ENCODE measurements around the gene RBBP8NL. TPM values are rescaled to one million over a fixed set of nuclear protein-coding genes. Genes with fewer than 3 reads are reported as not detected.

The RBBP8NL gene
- total and polyA plus RNA-seq, 2 of the 8 experiments (the other 6 are each of a cell fraction or from before 2014, with no cell fraction given) = 0.43 to 0.48 TPM

DNA sequence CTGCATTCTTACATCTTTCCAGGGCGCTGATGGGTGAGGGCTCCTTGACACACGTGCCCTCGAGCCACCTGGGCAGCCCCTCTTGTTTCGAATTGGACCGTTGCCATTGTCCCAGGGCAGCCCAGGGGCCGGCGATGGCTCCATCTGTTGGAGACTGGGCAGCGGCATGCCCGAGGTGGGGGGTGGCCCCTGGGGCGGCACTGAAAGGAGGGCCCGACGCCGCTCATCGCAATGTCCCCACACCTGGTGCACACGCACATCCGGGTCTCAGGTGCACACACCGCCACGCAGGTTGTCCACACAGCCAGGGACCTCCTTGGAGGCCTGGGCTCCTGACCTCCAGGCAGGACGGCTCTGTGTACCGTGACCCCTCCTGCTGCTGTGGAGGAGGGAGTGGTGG is 30.5 kb upstream of the RBBP8NL start:
- Histone ChIP-seq H2BK5ac (ENCODE audit: low read depth, low read length) (0 out of 2 replicates have a peak overlapping the region, but pooled peaks have one; percentile 16), H3K27me3 (replicated peaks in 1 of 4; ENCODE audit: control insufficient read depth in 3 of 4, extremely low read depth in 1 of 4, insufficient read depth in 3 of 4, low read length in 3 of 4) (no peaks in the 10 kb centered on the region), H3K4me1 (replicated peaks in 1 of 4; ENCODE audit: control insufficient read depth in 3 of 4, insufficient read depth in 4 of 4, low read length in 3 of 4) (peaks cover 0 to 8% (median 2%) of the 10 kb centered on the region in 4 experiments; a peak in 1 of 7 replicates), H2BK12ac (ENCODE audit: low read depth, low read length) (peak overlapping the region; percentile 87; the same call in 1 of the 2 replicates), H4K5ac (ENCODE audit: insufficient read length, low read depth, low read length) (no peak overlapping the region), H3K9ac (replicated peaks in 1 of 4; ENCODE audit: extremely low read depth in 1 of 4, low read depth in 3 of 4, low read length in 3 of 4) (no peak overlapping the region), H3K79me1 (ENCODE audit: low read depth, low read length) (no peaks in the 10 kb centered on the region; the same call in 1 of the 2 replicates), H3K36me3 (ENCODE audit: control insufficient read depth in 2 of 4, insufficient read depth in 4 of 4, low read length in 3 of 4) (no peaks in the 10 kb centered on the region), H4K20me1 (replicated peaks in 1 of 2; ENCODE audit: control insufficient read depth in 1 of 2, insufficient read depth in 2 of 2, low read length in 2 of 2) (peaks cover 0 to 2% of the 10 kb centered on the region in 2 experiments), H3K23me2 (ENCODE audit: low read depth, low read length) (no peaks in the 10 kb centered on the region), H3K4me3 (ENCODE audit: extremely low read depth in 1 of 4, insufficient read depth in 2 of 4, low read depth in 3 of 4, low read length in 4 of 4) (no peak overlapping the region), H3K18ac (ENCODE audit: extremely low read depth, low read length) (peak overlapping the region; percentile 78; the same call in 1 of the 2 replicates), H3K14ac (ENCODE audit: insufficient read length) (no peak overlapping the region), H3K23ac (ENCODE audit: insufficient read length) (no peak overlapping the region), H3K4ac (replicated peaks; ENCODE audit: insufficient read length, low read depth, low read length) (no peak overlapping the region), H2BK15ac (ENCODE audit: low read length) (peak overlapping the region; percentile 95; the same call in 1 of the 2 replicates), H4K91ac (replicated peaks; ENCODE audit: insufficient read length, low read length) (peak overlapping the region; percentile 30), H3K56ac (replicated peaks; ENCODE audit: insufficient read length, low read depth, low read length) (no peak overlapping the region), H3K4me2 (ENCODE audit: insufficient read depth in 1 of 2, low read depth in 2 of 2, low read length in 2 of 2) (no peak overlapping the region), H4K8ac (ENCODE audit: extremely low read depth, insufficient read depth, low read length) (peak overlapping the region; percentile 57), H2AK5ac (ENCODE audit: low read depth, low read length) (no peak overlapping the region), H3K9me3 (ENCODE audit: insufficient read depth in 2 of 2, low read depth in 1 of 2, low read length in 1 of 2) (no peaks in the 10 kb centered on the region), H3K79me2 (ENCODE audit: control insufficient read depth in 1 of 2, insufficient read depth in 2 of 2, low read length in 2 of 2) (no peaks in the 10 kb centered on the region), H2AFZ (ENCODE audit: low read length) (no peak overlapping the region), H2BK120ac (replicated peaks; ENCODE audit: low read depth, low read length) (no peak overlapping the region), H2BK20ac (ENCODE audit: low read length) (peak overlapping the region; percentile 80; the same call in 1 of the 2 replicates), H3K27ac (ENCODE audit: low read depth, low read length) (no peak overlapping the region)
- ChIA-PET POLR2A (ENCODE audit: partially characterized antibody) (no interaction called here), CTCF (ENCODE audit: partially characterized antibody) (no interaction called here)
- TF ChIP-seq TAF1 (IDR thresholded peaks at IDR 0.05; ENCODE audit: low read depth, low read length) (no peak), MAX (IDR thresholded peaks at IDR 0.05) (no peak), EGR1 (IDR thresholded peaks at IDR 0.05; ENCODE audit: borderline replicate concordance, low read depth, low read length) (no peak), GTF2F1 (IDR thresholded peaks at IDR 0.05; ENCODE audit: borderline replicate concordance, low read depth, low read length) (no peak), HDAC2 (IDR thresholded peaks at IDR 0.05; ENCODE audit: borderline replicate concordance in 1 of 2, low read depth in 2 of 2, low read length in 2 of 2) (no peak), NANOG (IDR thresholded peaks at IDR 0.05; ENCODE audit: insufficient read depth, low read depth, low read length, poor library complexity, severe bottlenecking) (no peak)
- TF ChIP-seq, protein P1, sequence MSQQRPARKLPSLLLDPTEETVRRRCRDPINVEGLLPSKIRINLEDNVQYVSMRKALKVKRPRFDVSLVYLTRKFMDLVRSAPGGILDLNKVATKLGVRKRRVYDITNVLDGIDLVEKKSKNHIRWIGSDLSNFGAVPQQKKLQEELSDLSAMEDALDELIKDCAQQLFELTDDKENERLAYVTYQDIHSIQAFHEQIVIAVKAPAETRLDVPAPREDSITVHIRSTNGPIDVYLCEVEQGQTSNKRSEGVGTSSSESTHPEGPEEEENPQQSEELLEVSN (IDR thresholded peaks at IDR 0.05) = no peak
- FAIRE-seq = no peak
- WGBS, 2 experiments (ENCODE audit: extremely low coverage in 1 of 2, insufficient coverage in 1 of 2, insufficient read length in 1 of 2, insufficient replicate concordance in 2 of 2, low coverage in 1 of 2, low lambda C conversion rate in 2 of 2, missing lambda C conversion rate in 1 of 2) = 96% methylated on average over 13 of the region's 20 CpGs; no CpG with 5 or more reads in 1 of the 2 experiments
- DNase-seq (ENCODE audit: low read depth in 1 of 2, low spot score in 2 of 2) = no peak

Measured in H1 (cell line).